ENCODE results near the gene ZDHHC14.

ZDHHC14 gene

DNA sequence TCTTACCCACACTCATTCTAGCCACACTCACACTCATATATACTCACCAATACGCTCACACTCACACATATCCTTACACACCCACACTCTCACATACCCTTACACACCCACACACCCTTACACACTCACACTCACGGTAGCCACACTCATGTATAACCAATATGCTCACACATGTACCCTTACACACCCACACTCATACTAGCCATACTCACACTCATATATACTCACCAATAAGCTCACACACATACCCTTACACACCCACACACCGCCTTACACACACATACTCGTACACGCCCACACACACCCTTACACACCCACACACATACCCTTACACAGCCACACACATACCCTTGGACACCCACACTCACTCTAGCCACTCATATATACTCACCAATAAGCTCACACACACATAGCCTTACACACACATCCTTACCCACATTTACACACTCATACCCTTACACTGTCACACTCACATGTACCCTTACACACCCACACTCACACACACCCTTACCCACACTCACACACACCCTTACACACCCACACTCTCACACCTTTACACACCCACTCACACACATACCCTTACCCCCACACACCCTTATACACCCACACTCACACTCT, 249.6 kb downstream of the ZDHHC14 start:
- no peak for DNase-seq (ENCODE audit: extremely low read depth, low read depth)
- no peak overlapping the region for H3K4me3 ChIP-seq (replicated peaks; ENCODE audit: low read depth, low read length)
- TF ChIP-seq CTCF (IDR thresholded peaks at IDR 0.05; ENCODE audit: low read depth, low read length, missing control alignments), result no peak

DNA sequence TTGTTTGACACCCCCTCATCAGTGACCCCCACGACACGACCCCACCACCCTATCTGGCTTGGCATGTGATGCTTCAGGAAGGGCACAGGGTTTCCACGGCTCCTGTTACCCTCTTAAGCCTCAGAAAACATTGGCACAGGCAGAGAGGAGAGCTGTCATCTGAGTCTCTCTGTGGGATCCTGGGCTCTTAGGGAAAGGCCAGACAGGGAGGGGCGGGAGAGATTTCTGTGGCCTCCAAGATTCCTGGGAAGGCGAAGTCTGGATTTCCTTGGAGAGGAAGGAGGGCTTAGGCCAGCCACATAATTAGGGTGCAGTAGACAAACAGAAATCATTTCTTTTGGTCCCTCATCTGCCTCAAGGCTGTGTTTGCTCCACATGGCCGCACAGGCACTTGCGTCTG, 250.4 kb downstream of the ZDHHC14 start:
- DNase-seq (ENCODE audit: extremely low read depth, low read depth), result no peak
- no peak overlapping the region for H3K4me3 ChIP-seq (replicated peaks; ENCODE audit: low read depth, low read length)
- no peak for TF ChIP-seq CTCF (IDR thresholded peaks at IDR 0.05; ENCODE audit: low read depth, low read length, missing control alignments)

DNA sequence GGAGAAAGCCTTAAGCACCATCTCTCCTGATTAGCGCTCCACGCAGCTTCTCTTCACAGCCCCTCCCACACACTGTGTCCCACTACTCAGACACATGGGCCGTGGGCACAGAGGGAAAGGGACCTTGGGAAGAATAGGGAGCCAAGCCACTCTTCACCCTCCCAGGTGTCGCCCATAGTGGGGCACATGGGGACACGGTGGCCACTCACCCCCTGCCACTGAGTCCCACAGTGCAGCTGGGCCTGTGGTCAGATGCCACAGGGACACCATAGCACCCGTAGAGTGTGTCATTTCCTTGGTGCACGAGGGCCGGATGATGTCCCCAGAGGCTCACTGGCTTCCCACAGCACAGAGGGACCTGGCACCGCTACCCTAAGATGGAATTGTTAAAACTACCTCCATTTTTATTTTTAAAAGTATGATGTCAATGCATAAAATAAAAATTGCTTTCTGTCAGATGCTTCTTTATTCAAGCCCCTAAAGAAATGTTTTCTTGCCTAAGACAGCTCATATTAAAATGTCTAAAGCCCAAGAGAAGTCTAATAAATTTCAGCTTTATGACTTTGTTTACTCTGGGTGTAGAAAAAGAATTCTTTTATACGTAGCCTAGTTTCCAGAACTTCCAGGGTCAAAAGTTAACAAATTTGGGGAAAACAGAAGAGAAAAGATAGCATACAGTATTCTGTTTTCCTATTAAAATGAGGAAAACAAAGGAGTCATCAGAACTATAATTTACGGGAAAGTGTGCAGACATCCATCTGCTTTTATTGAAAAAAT, 251.0 kb downstream of the ZDHHC14 start:
- no peak for DNase-seq (ENCODE audit: extremely low read depth, low read depth)
- TF ChIP-seq CTCF (IDR thresholded peaks at IDR 0.05; ENCODE audit: low read depth, low read length, missing control alignments), result no peak
- no peak overlapping the region for H3K4me3 ChIP-seq (replicated peaks; ENCODE audit: low read depth, low read length)

DNA sequence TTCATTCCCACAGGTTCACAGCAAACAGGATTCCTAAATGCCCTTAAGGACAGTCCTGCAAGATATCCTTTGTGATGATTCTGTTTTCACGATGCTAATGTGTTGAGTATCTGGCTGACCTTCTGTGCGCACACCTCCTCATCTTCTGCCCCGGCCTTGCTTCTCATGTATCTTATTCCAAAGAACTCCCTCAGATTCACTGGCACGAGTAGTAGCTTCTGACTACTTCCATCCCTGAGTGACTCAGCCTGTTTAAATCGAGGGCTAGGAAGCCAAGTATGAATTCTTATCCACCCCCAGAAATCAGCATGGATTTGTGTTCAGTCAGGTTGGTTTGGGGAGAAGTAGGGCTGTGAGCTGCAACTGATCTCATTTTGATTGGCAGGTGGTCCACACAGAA, 251.8 kb downstream of the ZDHHC14 start:
- TF ChIP-seq CTCF (IDR thresholded peaks at IDR 0.05; ENCODE audit: low read depth, low read length, missing control alignments), result no peak
- no peak for DNase-seq (ENCODE audit: extremely low read depth, low read depth)
- no peak overlapping the region for H3K4me3 ChIP-seq (replicated peaks; ENCODE audit: low read depth, low read length)

GRCh38 chr6:157634546-157634945, 253.6 kb downstream of the ZDHHC14 start:
- no peak for TF ChIP-seq CTCF (IDR thresholded peaks at IDR 0.05; ENCODE audit: low read depth, low read length, missing control alignments)
- DNase-seq (ENCODE audit: extremely low read depth, low read depth), result no peak
- no peak overlapping the region for H3K4me3 ChIP-seq (replicated peaks; ENCODE audit: low read depth, low read length)

DNA sequence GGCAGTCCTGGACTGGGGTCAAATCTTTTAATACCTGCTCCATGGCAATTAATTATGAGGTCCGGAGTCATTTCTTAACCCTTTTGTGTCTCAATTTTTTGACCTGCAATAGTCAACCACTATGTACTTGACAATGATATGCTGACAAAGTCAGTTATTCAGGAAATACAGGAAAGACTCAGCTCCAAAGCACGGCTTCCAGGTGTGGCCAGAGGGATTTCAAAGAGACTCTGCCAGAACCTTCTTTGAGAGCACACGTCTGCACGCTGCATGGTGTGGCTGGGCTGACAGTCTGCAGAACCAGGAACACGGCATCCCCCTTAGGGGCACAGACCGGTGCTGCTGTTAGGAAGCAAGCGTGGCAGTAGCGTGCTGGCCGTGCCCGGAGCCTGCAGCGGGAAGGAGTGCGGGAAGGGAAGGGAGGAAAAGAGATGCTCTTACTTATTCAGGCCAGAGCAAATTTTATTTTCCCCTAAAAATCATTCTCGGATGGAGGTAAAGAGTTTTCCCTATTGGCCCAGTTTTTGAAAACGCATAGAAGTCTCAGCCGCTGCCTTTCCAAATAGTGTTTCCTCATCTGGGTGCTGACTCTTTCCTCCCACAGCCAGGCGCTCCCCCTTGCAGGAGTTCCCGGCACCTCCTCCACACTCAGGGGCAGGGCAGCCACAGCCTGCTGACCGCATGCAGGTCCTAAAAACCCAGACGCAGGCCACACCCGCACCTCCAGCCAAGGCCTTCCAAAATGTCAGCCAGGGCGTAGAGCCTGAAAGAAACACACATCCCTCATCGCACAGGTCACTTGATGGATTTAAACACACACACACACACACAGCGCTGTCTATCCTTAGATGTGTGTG, 254.6 kb downstream of the ZDHHC14 start:
- TF ChIP-seq CTCF (IDR thresholded peaks at IDR 0.05; ENCODE audit: low read depth, low read length, missing control alignments), result no peak
- DNase-seq (ENCODE audit: extremely low read depth, low read depth), result no peak
- no peak overlapping the region for H3K4me3 ChIP-seq (replicated peaks; ENCODE audit: low read depth, low read length)

Data from HFF-Myc (cell line).